ENCODE measurements around the gene MYORG.

The MYORG gene

GRCh38 chr9:34384368-34385165, 7.9 kb upstream of the MYORG start:
- H3K4me3 ChIP-seq (ENCODE audit: insufficient read depth in 1 of 2, low read depth in 1 of 2, low read length in 2 of 2): no peak overlapping the region
- no peaks in the 10 kb centered on the region for H3K79me1 ChIP-seq (replicated peaks; ENCODE audit: low read length, poor library complexity, severe bottlenecking)
- no peak for DNase-seq
- no peak overlapping the region for H3K9ac ChIP-seq (ENCODE audit: low read length)
- no peak overlapping the region for H3K18ac ChIP-seq (ENCODE audit: low read depth in 1 of 2, low read length in 2 of 2)
- H3K4ac ChIP-seq (ENCODE audit: low read depth in 1 of 2, low read length in 2 of 2): no peak overlapping the region
- 83% methylated on average over 7 of the region's 7 CpGs for WGBS
- peaks cover 0 to 49% of the 10 kb centered on the region in 2 experiments for H3K27me3 ChIP-seq (ENCODE audit: control insufficient read depth in 1 of 2, insufficient read depth in 1 of 2, low read length in 2 of 2)
- H2BK15ac ChIP-seq (ENCODE audit: low read depth, poor library complexity, severe bottlenecking): no peak overlapping the region
- H3K14ac ChIP-seq (ENCODE audit: low read length in 2 of 2): no peak overlapping the region
- H2AK5ac ChIP-seq (ENCODE audit: low read length, severe bottlenecking): no peak overlapping the region
- H3K36me3 ChIP-seq (ENCODE audit: control insufficient read depth in 1 of 2, insufficient read depth in 2 of 2, low read depth in 1 of 2, low read length in 2 of 2): no peaks in the 10 kb centered on the region
- H3K9me3 ChIP-seq (ENCODE audit: control insufficient read depth, low read length): no peaks in the 10 kb centered on the region
- no peak overlapping the region for H2BK12ac ChIP-seq (ENCODE audit: low read length in 2 of 2)
- peaks cover 17% of the 10 kb centered on the region for H3K4me1 ChIP-seq (ENCODE audit: control insufficient read depth, insufficient read depth, low read depth, low read length)
- no peak overlapping the region for H3K4me2 ChIP-seq (ENCODE audit: low read length, poor library complexity, severe bottlenecking)
- H2BK5ac ChIP-seq (ENCODE audit: low read depth, low read length, poor library complexity, severe bottlenecking): no peak overlapping the region
- H3K23ac ChIP-seq (ENCODE audit: low read length in 2 of 2): no peak overlapping the region
- no peak overlapping the region for H3K27ac ChIP-seq (ENCODE audit: low read length, poor library complexity, severe bottlenecking)
- no peak overlapping the region for H2AFZ ChIP-seq (ENCODE audit: low read depth, low read length)
- no peak overlapping the region for H4K8ac ChIP-seq (ENCODE audit: low read length)
- H4K91ac ChIP-seq (ENCODE audit: low read length): no peak overlapping the region
- no peak overlapping the region for H2BK120ac ChIP-seq (ENCODE audit: low read depth, low read length)

- no peak overlapping the region for H3K18ac ChIP-seq (ENCODE audit: low read depth in 1 of 2, low read length in 2 of 2)
- WGBS: 88% methylated on average over 4 of the region's 4 CpGs
- H2BK120ac ChIP-seq (ENCODE audit: low read depth, low read length): no peak overlapping the region
- no peak overlapping the region for H3K23ac ChIP-seq (ENCODE audit: low read length in 2 of 2)
- no peak overlapping the region for H3K4ac ChIP-seq (ENCODE audit: low read depth in 1 of 2, low read length in 2 of 2)
- H3K36me3 ChIP-seq (ENCODE audit: control insufficient read depth in 1 of 2, insufficient read depth in 2 of 2, low read depth in 1 of 2, low read length in 2 of 2): no peaks in the 10 kb centered on the region
- H3K79me1 ChIP-seq (replicated peaks; ENCODE audit: low read length, poor library complexity, severe bottlenecking): no peaks in the 10 kb centered on the region
- H3K9me3 ChIP-seq (ENCODE audit: control insufficient read depth, low read length): no peaks in the 10 kb centered on the region
- no peak overlapping the region for H2BK12ac ChIP-seq (ENCODE audit: low read length in 2 of 2)
- H3K14ac ChIP-seq (ENCODE audit: low read length in 2 of 2): no peak overlapping the region
- H3K9ac ChIP-seq (ENCODE audit: low read length): no peak overlapping the region
- no peak overlapping the region for H4K91ac ChIP-seq (ENCODE audit: low read length)
- H2BK15ac ChIP-seq (ENCODE audit: low read depth, poor library complexity, severe bottlenecking): no peak overlapping the region
- H2BK5ac ChIP-seq (ENCODE audit: low read depth, low read length, poor library complexity, severe bottlenecking): no peak overlapping the region
- H3K4me3 ChIP-seq (ENCODE audit: insufficient read depth in 1 of 2, low read depth in 1 of 2, low read length in 2 of 2): no peak overlapping the region
- H2AK5ac ChIP-seq (ENCODE audit: low read length, severe bottlenecking): no peak overlapping the region
- DNase-seq: no peak
- peaks cover 19% of the 10 kb centered on the region for H3K4me1 ChIP-seq (ENCODE audit: control insufficient read depth, insufficient read depth, low read depth, low read length)
- no peak overlapping the region for H3K4me2 ChIP-seq (ENCODE audit: low read length, poor library complexity, severe bottlenecking)
- no peak overlapping the region for H3K27ac ChIP-seq (ENCODE audit: low read length, poor library complexity, severe bottlenecking)
- no peak overlapping the region for H2AFZ ChIP-seq (ENCODE audit: low read depth, low read length)
- H3K27me3 ChIP-seq (ENCODE audit: control insufficient read depth in 1 of 2, insufficient read depth in 1 of 2, low read length in 2 of 2): peaks cover 0 to 49% of the 10 kb centered on the region in 2 experiments
- no peak overlapping the region for H4K8ac ChIP-seq (ENCODE audit: low read length)
Observed at GRCh38 chr9:34383904-34384303, 7.2 kb upstream of the MYORG start.

- Histone ChIP-seq H3K9ac (ENCODE audit: low read length) (no peak overlapping the region), H3K79me1 (replicated peaks; ENCODE audit: low read length, poor library complexity, severe bottlenecking) (no peaks in the 10 kb centered on the region), H3K4me2 (ENCODE audit: low read length, poor library complexity, severe bottlenecking) (no peak overlapping the region), H3K14ac (ENCODE audit: low read length in 2 of 2) (no peak overlapping the region), H4K91ac (ENCODE audit: low read length) (no peak overlapping the region), H2AK5ac (ENCODE audit: low read length, severe bottlenecking) (no peak overlapping the region), H4K8ac (ENCODE audit: low read length) (no peak overlapping the region), H3K27me3 (ENCODE audit: control insufficient read depth in 1 of 2, insufficient read depth in 1 of 2, low read length in 2 of 2) (peaks cover 3 to 49% of the 10 kb centered on the region in 2 experiments), H2BK5ac (ENCODE audit: low read depth, low read length, poor library complexity, severe bottlenecking) (no peak overlapping the region), H2BK15ac (ENCODE audit: low read depth, poor library complexity, severe bottlenecking) (no peak overlapping the region), H3K4me1 (ENCODE audit: control insufficient read depth, insufficient read depth, low read depth, low read length) (peaks cover 19% of the 10 kb centered on the region), H3K9me3 (ENCODE audit: control insufficient read depth, low read length) (no peaks in the 10 kb centered on the region), H2AFZ (ENCODE audit: low read depth, low read length) (no peak overlapping the region), H3K18ac (ENCODE audit: low read depth in 1 of 2, low read length in 2 of 2) (no peak overlapping the region), H3K27ac (ENCODE audit: low read length, poor library complexity, severe bottlenecking) (no peak overlapping the region), H3K4me3 (ENCODE audit: insufficient read depth in 1 of 2, low read depth in 1 of 2, low read length in 2 of 2) (no peak overlapping the region), H3K36me3 (ENCODE audit: control insufficient read depth in 1 of 2, insufficient read depth in 2 of 2, low read depth in 1 of 2, low read length in 2 of 2) (no peaks in the 10 kb centered on the region), H2BK12ac (ENCODE audit: low read length in 2 of 2) (no peak overlapping the region), H3K23ac (ENCODE audit: low read length in 2 of 2) (no peak overlapping the region), H3K4ac (ENCODE audit: low read depth in 1 of 2, low read length in 2 of 2) (no peak overlapping the region), H2BK120ac (ENCODE audit: low read depth, low read length) (no peak overlapping the region)
- no peak for DNase-seq
- 80% methylated on average over 3 of the region's 3 CpGs for WGBS
Observed at GRCh38 chr9:34382879-34383278, 6.2 kb upstream of the MYORG start.

- H3K27ac ChIP-seq (ENCODE audit: low read length, poor library complexity, severe bottlenecking): no peak overlapping the region
- DNase-seq: no peak
- H3K4me2 ChIP-seq (ENCODE audit: low read length, poor library complexity, severe bottlenecking): no peak overlapping the region
- no peaks in the 10 kb centered on the region for H3K36me3 ChIP-seq (ENCODE audit: control insufficient read depth in 1 of 2, insufficient read depth in 2 of 2, low read depth in 1 of 2, low read length in 2 of 2)
- no peak overlapping the region for H3K4me3 ChIP-seq (ENCODE audit: insufficient read depth in 1 of 2, low read depth in 1 of 2, low read length in 2 of 2)
- peaks cover 24% of the 10 kb centered on the region for H3K4me1 ChIP-seq (ENCODE audit: control insufficient read depth, insufficient read depth, low read depth, low read length)
- no peak overlapping the region for H2BK15ac ChIP-seq (ENCODE audit: low read depth, poor library complexity, severe bottlenecking)
- H2BK12ac ChIP-seq (ENCODE audit: low read length in 2 of 2): no peak overlapping the region
- no peak overlapping the region for H3K18ac ChIP-seq (ENCODE audit: low read depth in 1 of 2, low read length in 2 of 2)
- H3K14ac ChIP-seq (ENCODE audit: low read length in 2 of 2): no peak overlapping the region
- H2AK5ac ChIP-seq (ENCODE audit: low read length, severe bottlenecking): no peak overlapping the region
- H3K23ac ChIP-seq (ENCODE audit: low read length in 2 of 2): no peak overlapping the region
- H3K4ac ChIP-seq (ENCODE audit: low read depth in 1 of 2, low read length in 2 of 2): no peak overlapping the region
- H2BK120ac ChIP-seq (ENCODE audit: low read depth, low read length): no peak overlapping the region
- H3K79me1 ChIP-seq (replicated peaks; ENCODE audit: low read length, poor library complexity, severe bottlenecking): no peaks in the 10 kb centered on the region
- H2AFZ ChIP-seq (ENCODE audit: low read depth, low read length): no peak overlapping the region
- H3K9me3 ChIP-seq (ENCODE audit: control insufficient read depth, low read length): no peaks in the 10 kb centered on the region
- H4K91ac ChIP-seq (ENCODE audit: low read length): no peak overlapping the region
- no peak overlapping the region for H3K9ac ChIP-seq (ENCODE audit: low read length)
- no peak overlapping the region for H4K8ac ChIP-seq (ENCODE audit: low read length)
- peaks cover 3 to 44% of the 10 kb centered on the region in 2 experiments for H3K27me3 ChIP-seq (ENCODE audit: control insufficient read depth in 1 of 2, insufficient read depth in 1 of 2, low read length in 2 of 2)
- no peak overlapping the region for H2BK5ac ChIP-seq (ENCODE audit: low read depth, low read length, poor library complexity, severe bottlenecking)
- WGBS: 99% methylated on average over 4 of the region's 5 CpGs
Observed at GRCh38 chr9:34382054-34382453, 5.4 kb upstream of the MYORG start.

Data from mesenchymal stem cell (in vitro differentiated cells and primary cell).